WTC11 (cell line): ENCODE results near the gene TRIM5. TPM values are rescaled to one million over a fixed set of nuclear protein-coding genes. Genes with fewer than 3 reads are reported as not detected.

Experiments used
- ATAC-seq: fragments of 200-7000 bp; cut with Tn5 transposase; 2 replicates; pipeline ENCODE4 v1.10.0; 2021; ENCODE audit warnings: mild to moderate bottlenecking, moderate library complexity
- CTCF ChIA-PET: fragments of 300-600 bp; sonication (Branson Sonifier 250); formaldehyde crosslinking; loops from one replicate; lab custom pipeline; 2021; ENCODE audit warnings: antibody characterized with exemption; lab: Charles Lee
- POLR2A ChIA-PET: fragments of 350-600 bp; sonication (Branson Sonifier 250); formaldehyde crosslinking; loops from one replicate; lab custom pipeline; 2021; ENCODE audit warnings: antibody characterized with exemption; lab: Charles Lee
- DNase-seq: peaks from one replicate; pipeline ENCODE4 v3.0.0; 2021; ENCODE audit warnings: low spot score
- H3K27ac Mint-ChIP-seq: 2 replicates; pipeline ENCODE4 v1.8.0; 2021; ENCODE audit warnings: mixed read lengths
- H3K27me3 Mint-ChIP-seq: 2 replicates; pipeline ENCODE4 v1.8.0; 2021; ENCODE audit warnings: low read depth, mild to moderate bottlenecking, moderate library complexity, mixed read lengths
- H3K36me3 Mint-ChIP-seq: 2 replicates; pipeline ENCODE4 v1.8.0; 2021; ENCODE audit warnings: mixed read lengths
- H3K4me1 Mint-ChIP-seq: 2 replicates; pipeline ENCODE4 v1.8.0; 2022; ENCODE audit warnings: mixed read lengths
- H3K4me3 Mint-ChIP-seq: 2 replicates; pipeline ENCODE4 v1.8.0; 2021; ENCODE audit warnings: mild to moderate bottlenecking, moderate library complexity, mixed read lengths
- H3K9me3 Mint-ChIP-seq: 2 replicates; pipeline ENCODE4 v1.8.0; 2021; ENCODE audit warnings: mixed read lengths
- AFF4 ChIP-seq: sonication (generic); formaldehyde crosslinking; IDR thresholded peaks from 2 replicates; pipeline ENCODE4 v1.8.1; 2023; ENCODE audit warnings: mild to moderate bottlenecking, missing genetic modification reagents, borderline replicate concordance
- CTCF ChIP-seq: fragments of 200-600 bp; IDR thresholded peaks from 2 replicates; pipeline ENCODE4 v1.8.0; 2022; ENCODE audit warnings: antibody characterized with exemption
- E2F5 ChIP-seq: sonication (generic); formaldehyde crosslinking; IDR thresholded peaks from 2 replicates; pipeline ENCODE4 v1.8.1; 2022; ENCODE audit warnings: mild to moderate bottlenecking, moderate library complexity, missing genetic modification reagents
- FOXK1 ChIP-seq: sonication (generic); formaldehyde crosslinking; IDR thresholded peaks from 2 replicates; pipeline ENCODE4 v1.8.0; 2022; ENCODE audit warnings: mild to moderate bottlenecking, moderate library complexity, missing genetic modification reagents
- GABPB1 ChIP-seq: sonication (generic); formaldehyde crosslinking; IDR thresholded peaks from 2 replicates; pipeline ENCODE4 v1.8.1; 2023; ENCODE audit warnings: mild to moderate bottlenecking, missing genetic modification reagents
- GRHL2 ChIP-seq: fragments of 250-450 bp; sonication (Bioruptor Pico); IDR thresholded peaks from 2 replicates; pipeline ENCODE4 v1.8.0; 2022; ENCODE audit warnings: mild to moderate bottlenecking, moderate library complexity; ENCODE audit not compliant: insufficient replicate concordance, severe bottlenecking
- HMGA2 ChIP-seq: fragments of 250-450 bp; sonication (Bioruptor Pico); IDR thresholded peaks from 2 replicates; pipeline ENCODE4 v1.4.0; 2021; ENCODE audit warnings: mild to moderate bottlenecking, moderate library complexity
- IRF2 ChIP-seq: sonication (generic); formaldehyde crosslinking; IDR thresholded peaks from 2 replicates; pipeline ENCODE4 v1.8.0; 2022; ENCODE audit warnings: low read depth, missing genetic modification reagents, borderline replicate concordance
- MAX ChIP-seq: sonication (generic); formaldehyde crosslinking; IDR thresholded peaks from 2 replicates; pipeline ENCODE4 v1.8.0; 2022; ENCODE audit warnings: mild to moderate bottlenecking, missing genetic modification reagents
- MXD4 ChIP-seq: fragments of 250-450 bp; sonication (Bioruptor Pico); IDR thresholded peaks from 2 replicates; pipeline ENCODE4 v1.8.0; 2021; ENCODE audit warnings: mild to moderate bottlenecking, moderate library complexity, borderline replicate concordance
- NFYB ChIP-seq: sonication (generic); formaldehyde crosslinking; conservative IDR thresholded peaks from 2 replicates; pipeline ENCODE4 v1.8.0; 2022; ENCODE audit warnings: low read depth, missing genetic modification reagents
- PRDM15 ChIP-seq: sonication (generic); formaldehyde crosslinking; IDR thresholded peaks from 2 replicates; pipeline ENCODE4 v1.8.0; 2022; ENCODE audit warnings: missing genetic modification reagents
- ZBTB43 ChIP-seq: sonication (generic); formaldehyde crosslinking; IDR thresholded peaks from 2 replicates; pipeline ENCODE4 v1.8.1; 2023; ENCODE audit warnings: mild to moderate bottlenecking, missing genetic modification reagents
- ZNF263 ChIP-seq: sonication (generic); formaldehyde crosslinking; IDR thresholded peaks from 2 replicates; pipeline ENCODE4 v1.8.1; 2022; ENCODE audit warnings: low read depth, mild to moderate bottlenecking, moderate library complexity, missing genetic modification reagents
- ZNF317 ChIP-seq: sonication (generic); formaldehyde crosslinking; IDR thresholded peaks from 2 replicates; pipeline ENCODE4 v1.8.1; 2023; ENCODE audit warnings: low read depth, mild to moderate bottlenecking, moderate library complexity, missing genetic modification reagents, borderline replicate concordance
- ZNF396 ChIP-seq: fragments of 250-450 bp; sonication (Bioruptor Pico); IDR thresholded peaks from 2 replicates; pipeline ENCODE4 v1.8.0; 2021; ENCODE audit warnings: mild to moderate bottlenecking, moderate library complexity, borderline replicate concordance
- ZNF416 ChIP-seq: fragments of 250-450 bp; sonication (Bioruptor Pico); IDR thresholded peaks from 2 replicates; pipeline ENCODE4 v1.9.0; 2021; ENCODE audit warnings: mild to moderate bottlenecking, inconsistent platforms
- ZNF671 ChIP-seq: fragments of 250-450 bp; sonication (Bioruptor Pico); IDR thresholded peaks from 2 replicates; pipeline ENCODE4 v1.8.0; 2021; ENCODE audit warnings: mild to moderate bottlenecking
- total RNA-seq: library from RNA; stranded (reverse); gene quantifications from 3 replicates; pipeline ENCODE4 v1.2.3, GENCODE V29; 2021

TRIM5 gene
- total RNA-seq, 1 experiment from 2014 or later, result 31.8 TPM

- Mint-ChIP-seq H3K4me3 (no peak overlapping the region), H3K4me1 (peaks cover 48% of the 10 kb centered on the region), H3K27ac (0 out of 2 replicates have a peak overlapping the region, but pooled peaks have one; percentile 42), H3K27me3 (no peaks in the 10 kb centered on the region), H3K9me3 (0 out of 2 replicates have a peak, but pooled peaks cover 3% of the 10 kb centered on the region), H3K36me3 (no peaks in the 10 kb centered on the region)
- DNase-seq, result no peak
- CTCF ChIA-PET, result interaction anchor here (1.1 kb wide), 1 partner anchor 22 kb away, joined by 3 read pairs; no protein-coding TSS in a partner anchor
- TF ChIP-seq NFYB (CRISPR knock-in tag) (no peak), GABPB1 (CRISPR knock-in tag) (no peak), ZNF671 (CRISPR knock-in tag) (no peak), ZNF317 (CRISPR knock-in tag) (no peak), PRDM15 (CRISPR knock-in tag) (no peak), CTCF (no peak)
- TF ChIP-seq, all 79 proteins: peak for 0
- ATAC-seq, result no peak
- POLR2A ChIA-PET, result no interaction called here
Observed at GRCh38 chr11:5622802-5623201, 62.1 kb downstream of the TRIM5 start.

- no peaks in the 10 kb centered on the region for H3K9me3 Mint-ChIP-seq
- H3K4me3 Mint-ChIP-seq, result no peak overlapping the region
- TF ChIP-seq ZNF317 (CRISPR knock-in tag), result no peak
- no peak for TF ChIP-seq GRHL2 (CRISPR knock-in tag)
- TF ChIP-seq HMGA2, result no peak
- no peak for TF ChIP-seq MXD4 (CRISPR knock-in tag)
- TF ChIP-seq FOXK1 (CRISPR knock-in tag), result no peak
- TF ChIP-seq AFF4, result no peak
- no peak for TF ChIP-seq ZBTB43 (CRISPR knock-in tag)
- no peak for TF ChIP-seq E2F5 (CRISPR knock-in tag)
- no peak for TF ChIP-seq MAX (CRISPR knock-in tag)
- no peak for TF ChIP-seq ZNF263
- no peak for TF ChIP-seq ZNF416 (CRISPR knock-in tag)
- TF ChIP-seq ZNF396 (CRISPR knock-in tag), result no peak
- no peak for TF ChIP-seq IRF2 (CRISPR knock-in tag)
- TF ChIP-seq, all 79 proteins: peak for 0
- H3K4me1 Mint-ChIP-seq, result peaks cover 48% of the 10 kb centered on the region
- ATAC-seq, result no peak
- no peak overlapping the region; the same call in 1 of the 2 replicates for H3K27ac Mint-ChIP-seq
- no peaks in the 10 kb centered on the region for H3K27me3 Mint-ChIP-seq
- ChIA-PET CTCF (interaction anchor here (1.5 kb wide), 1 partner anchor 22 kb away, joined by 4 read pairs; no protein-coding TSS in a partner anchor), POLR2A (no interaction called here)
- no peak for DNase-seq
- H3K36me3 Mint-ChIP-seq, result no peaks in the 10 kb centered on the region
Observed at GRCh38 chr11:5621580-5621979, 63.3 kb downstream of the TRIM5 start.
